ENCODE measurements around the gene OR6K2.
"Not testable (repeated sequence)": the region's sequence is repeated elsewhere in the genome, so short reads cannot be mapped to it uniquely, and the experiment has no call there.

Gene OR6K2

GRCh38 chr1:158691907-158692306, 8.5 kb downstream of the OR6K2 start:
- ATAC-seq (no peak), DNase-seq (no peak)
- no peak overlapping the region for H3K4me3 Mint-ChIP-seq
- peaks cover 13% of the 10 kb centered on the region for H3K27me3 Mint-ChIP-seq
- H3K27ac Mint-ChIP-seq, result no peak overlapping the region
- H3K4me1 Mint-ChIP-seq, result no peaks in the 10 kb centered on the region
- H3K9me3 Mint-ChIP-seq, result peaks cover 4% of the 10 kb centered on the region
- H3K36me3 Mint-ChIP-seq (ENCODE audit: low read depth), result no peaks in the 10 kb centered on the region

DNA sequence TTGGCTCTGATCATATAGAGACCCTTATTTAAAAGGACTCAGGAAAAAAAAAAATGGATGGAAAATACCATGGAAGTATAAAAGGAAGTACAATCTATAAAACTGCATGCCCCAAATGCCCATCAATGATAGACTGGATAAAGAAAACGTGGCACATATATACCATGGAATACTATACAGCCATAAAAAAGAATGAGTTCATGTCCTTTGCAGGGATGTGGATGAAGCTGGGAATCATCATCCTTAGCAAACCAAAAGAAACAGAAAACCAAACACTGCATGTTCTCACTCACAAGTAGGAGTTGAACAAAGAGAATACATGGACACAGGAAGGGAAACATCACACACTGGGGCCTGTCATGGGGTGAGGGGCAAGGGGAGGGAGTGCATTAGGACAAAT, 9.3 kb downstream of the OR6K2 start:
- not testable (repeated sequence) for H3K27ac Mint-ChIP-seq, H3K9me3 Mint-ChIP-seq, ATAC-seq

GRCh38 chr1:158689875-158690274, 10.6 kb downstream of the OR6K2 start:
- H3K9me3 Mint-ChIP-seq, result peaks cover 4% of the 10 kb centered on the region
- H3K36me3 Mint-ChIP-seq (ENCODE audit: low read depth), result no peaks in the 10 kb centered on the region
- H3K27ac Mint-ChIP-seq, result no peak overlapping the region
- no peaks in the 10 kb centered on the region for H3K4me1 Mint-ChIP-seq
- DNase-seq, result no peak
- H3K4me3 Mint-ChIP-seq, result no peak overlapping the region
- peaks cover 17% of the 10 kb centered on the region for H3K27me3 Mint-ChIP-seq
- no peak for ATAC-seq

More for the DNA sequence above, 9.3 kb downstream of the OR6K2 start:
- H3K27me3 Mint-ChIP-seq, result peaks cover 16% of the 10 kb centered on the region
- not testable (repeated sequence) for H3K4me3 Mint-ChIP-seq; H3K4me1 Mint-ChIP-seq; H3K36me3 Mint-ChIP-seq (ENCODE audit: low read depth); DNase-seq

DNA sequence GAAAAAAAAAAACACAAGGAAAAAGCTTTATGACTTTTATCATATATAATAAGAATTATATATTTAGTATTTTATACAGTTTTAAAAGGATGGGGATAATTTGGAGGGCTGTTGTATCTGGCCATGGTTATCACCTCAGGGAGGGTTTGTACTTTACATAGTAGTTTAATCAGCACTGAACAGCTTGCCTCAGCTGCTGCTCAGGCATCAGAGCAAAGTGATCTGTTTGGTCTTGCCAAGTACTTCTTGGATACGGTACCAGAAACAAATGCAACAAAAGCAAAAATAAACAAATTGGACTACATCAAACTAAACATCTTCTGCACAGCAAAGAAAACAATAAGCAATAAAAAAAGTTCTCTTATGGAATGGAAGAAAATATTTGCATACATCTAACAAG, 11.3 kb downstream of the OR6K2 start:
- Mint-ChIP-seq H3K9me3 (peaks cover 4% of the 10 kb centered on the region), H3K4me3 (no peak overlapping the region), H3K36me3 (ENCODE audit: low read depth) (no peaks in the 10 kb centered on the region), H3K27ac (no peak overlapping the region), H3K4me1 (no peaks in the 10 kb centered on the region), H3K27me3 (peaks cover 18% of the 10 kb centered on the region)
- ATAC-seq (no peak), DNase-seq (no peak)

GRCh38 chr1:158688343-158688742, 12.1 kb downstream of the OR6K2 start:
- not testable (repeated sequence) for H3K27ac Mint-ChIP-seq; H3K36me3 Mint-ChIP-seq (ENCODE audit: low read depth); ATAC-seq; H3K4me1 Mint-ChIP-seq; DNase-seq; H3K9me3 Mint-ChIP-seq; H3K4me3 Mint-ChIP-seq
- peaks cover 20% of the 10 kb centered on the region for H3K27me3 Mint-ChIP-seq

GRCh38 chr1:158687037-158687436, 13.4 kb downstream of the OR6K2 start:
- no peak overlapping the region for H3K27ac Mint-ChIP-seq
- peaks cover 24% of the 10 kb centered on the region for H3K27me3 Mint-ChIP-seq
- H3K36me3 Mint-ChIP-seq (ENCODE audit: low read depth), result no peaks in the 10 kb centered on the region
- no peaks in the 10 kb centered on the region for H3K4me1 Mint-ChIP-seq
- no peak for DNase-seq
- H3K9me3 Mint-ChIP-seq, result peaks cover 4% of the 10 kb centered on the region
- H3K4me3 Mint-ChIP-seq, result no peak overlapping the region
- ATAC-seq, result no peak

DNA sequence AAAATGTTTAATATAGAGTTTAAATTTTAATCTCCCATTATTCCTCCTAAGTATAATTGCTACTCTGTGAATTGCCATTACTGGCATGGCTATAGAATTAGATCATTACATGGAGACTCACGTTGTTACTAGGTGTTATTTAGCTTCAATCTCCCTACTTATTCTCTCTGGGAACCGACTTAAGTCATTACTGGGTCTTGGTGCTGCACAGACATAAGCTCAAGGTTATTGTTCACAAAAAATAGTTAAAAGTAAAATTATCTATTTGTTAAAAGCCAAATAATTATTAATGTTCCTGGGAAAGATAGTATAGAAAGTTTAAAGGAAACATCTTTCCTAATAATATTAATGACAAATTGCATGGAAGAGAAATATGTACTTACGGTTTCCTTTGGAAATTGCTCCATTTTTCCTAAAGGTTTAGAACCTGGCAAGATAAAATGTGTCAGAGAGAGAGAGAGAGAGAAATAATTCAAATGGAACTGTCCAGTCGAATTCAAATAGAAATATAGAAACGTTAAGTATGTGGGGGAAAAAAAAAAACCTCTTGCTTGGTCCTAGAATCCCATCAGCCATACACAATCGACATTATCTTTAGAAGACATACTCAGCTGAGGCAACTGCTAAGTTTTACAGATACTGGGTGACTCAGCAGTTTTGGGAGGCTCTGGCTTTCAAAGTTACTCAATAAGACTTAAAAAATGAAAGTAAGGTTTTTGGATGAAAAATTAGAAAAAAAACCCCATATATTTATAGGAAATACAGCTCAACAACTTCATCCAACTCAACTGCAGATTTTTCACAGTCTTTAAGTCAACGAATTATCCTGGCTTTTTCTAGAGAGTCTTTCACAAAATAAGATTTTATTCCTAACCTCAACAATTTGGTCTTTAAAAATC, 14.1 kb downstream of the OR6K2 start, which contains the start of gene SPTA1:
Gene SPTA1 (minus strand): TSS at position 605 of the 899 bp plus-strand sequence. CDS start 198 bp downstream, at position 407.
- Mint-ChIP-seq H3K4me1 (no peaks in the 10 kb centered on the region), H3K27me3 (peaks cover 24% of the 10 kb centered on the region), H3K4me3 (no peak within 1 kb of the TSS), H3K27ac (no peak within 1 kb of the TSS), H3K36me3 (ENCODE audit: low read depth) (no peaks in the 10 kb centered on the region), H3K9me3 (peaks cover 4% of the 10 kb centered on the region)
- DNase-seq (no peak), ATAC-seq (no peak)

DNA sequence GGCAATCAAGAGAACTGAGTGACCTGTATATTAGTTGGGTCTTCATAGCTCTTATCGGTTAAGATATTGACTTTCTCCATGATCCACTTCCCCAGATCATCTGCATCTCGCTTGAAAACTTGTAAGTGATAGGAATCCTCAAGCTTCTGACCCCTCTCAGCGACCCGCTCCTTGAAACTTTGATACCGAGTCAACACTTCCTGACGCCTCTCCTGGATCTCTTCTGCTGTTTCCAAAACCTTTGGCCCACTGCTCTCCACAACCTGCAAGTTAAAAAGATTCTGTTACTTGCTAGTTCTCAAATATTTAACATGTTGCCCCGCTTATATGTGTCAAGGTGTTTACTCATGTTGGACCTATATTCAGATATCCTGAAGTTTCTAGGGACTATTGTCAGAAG, 15.4 kb downstream of the OR6K2 start:
- Mint-ChIP-seq H3K9me3 (no peaks in the 10 kb centered on the region), H3K4me3 (no peak overlapping the region), H3K27ac (no peak overlapping the region), H3K4me1 (no peaks in the 10 kb centered on the region), H3K36me3 (ENCODE audit: low read depth) (no peaks in the 10 kb centered on the region), H3K27me3 (peaks cover 22% of the 10 kb centered on the region)
- ATAC-seq (no peak), DNase-seq (no peak)

- H3K27me3 Mint-ChIP-seq, result peaks cover 16% of the 10 kb centered on the region
- H3K9me3 Mint-ChIP-seq, result no peaks in the 10 kb centered on the region
- H3K36me3 Mint-ChIP-seq (ENCODE audit: low read depth), result no peaks in the 10 kb centered on the region
- ATAC-seq (no peak), DNase-seq (no peak)
- H3K4me3 Mint-ChIP-seq, result no peak overlapping the region
- no peaks in the 10 kb centered on the region for H3K4me1 Mint-ChIP-seq
- H3K27ac Mint-ChIP-seq, result no peak overlapping the region
Measured at GRCh38 chr1:158681606-158682005, 18.8 kb downstream of the OR6K2 start.

- DNase-seq, result no peak
- H3K4me1 Mint-ChIP-seq, result peaks cover 2% of the 10 kb centered on the region
- H3K4me3 Mint-ChIP-seq, result no peak overlapping the region
- H3K36me3 Mint-ChIP-seq (ENCODE audit: low read depth), result no peaks in the 10 kb centered on the region
- no peaks in the 10 kb centered on the region for H3K9me3 Mint-ChIP-seq
- no peak overlapping the region for H3K27ac Mint-ChIP-seq
- no peak for ATAC-seq
- peaks cover 8% of the 10 kb centered on the region for H3K27me3 Mint-ChIP-seq
Measured at GRCh38 chr1:158679289-158679688, 21.2 kb downstream of the OR6K2 start.

- Mint-ChIP-seq H3K9me3 (no peaks in the 10 kb centered on the region), H3K36me3 (ENCODE audit: low read depth) (no peaks in the 10 kb centered on the region), H3K27ac (no peak overlapping the region), H3K27me3 (peaks cover 6% of the 10 kb centered on the region), H3K4me3 (no peak overlapping the region), H3K4me1 (peaks cover 2% of the 10 kb centered on the region)
- ATAC-seq (no peak), DNase-seq (no peak)
Measured at GRCh38 chr1:158675563-158676323, 24.7 kb downstream of the OR6K2 start.

DNA sequence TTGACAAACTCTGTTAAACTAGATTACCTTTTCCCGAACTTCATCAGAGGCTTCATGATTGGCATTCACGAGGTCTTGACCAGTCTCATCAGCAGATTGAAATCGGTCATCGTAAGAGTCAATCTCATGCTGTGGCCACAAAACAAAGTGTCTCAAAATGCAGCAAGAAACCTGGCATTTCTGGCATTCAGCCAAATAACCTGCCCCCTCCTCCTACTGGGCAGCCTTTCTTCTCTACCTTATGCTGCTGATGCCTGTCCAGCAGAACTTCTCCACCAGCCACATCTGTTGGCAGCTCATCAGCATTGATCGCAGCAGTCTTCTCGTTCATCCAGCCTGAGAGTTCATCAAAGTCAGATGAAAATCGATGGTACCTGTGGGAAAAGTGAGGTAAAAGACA, 26.1 kb downstream of the OR6K2 start:
- H3K9me3 Mint-ChIP-seq, result no peaks in the 10 kb centered on the region
- H3K36me3 Mint-ChIP-seq (ENCODE audit: low read depth), result peaks cover under 1% of the 10 kb centered on the region
- H3K27ac Mint-ChIP-seq, result no peak overlapping the region
- no peak overlapping the region for H3K4me3 Mint-ChIP-seq
- peaks cover 6% of the 10 kb centered on the region for H3K27me3 Mint-ChIP-seq
- H3K4me1 Mint-ChIP-seq, result peaks cover 2% of the 10 kb centered on the region
- DNase-seq, result no peak
- ATAC-seq, result no peak

DNA sequence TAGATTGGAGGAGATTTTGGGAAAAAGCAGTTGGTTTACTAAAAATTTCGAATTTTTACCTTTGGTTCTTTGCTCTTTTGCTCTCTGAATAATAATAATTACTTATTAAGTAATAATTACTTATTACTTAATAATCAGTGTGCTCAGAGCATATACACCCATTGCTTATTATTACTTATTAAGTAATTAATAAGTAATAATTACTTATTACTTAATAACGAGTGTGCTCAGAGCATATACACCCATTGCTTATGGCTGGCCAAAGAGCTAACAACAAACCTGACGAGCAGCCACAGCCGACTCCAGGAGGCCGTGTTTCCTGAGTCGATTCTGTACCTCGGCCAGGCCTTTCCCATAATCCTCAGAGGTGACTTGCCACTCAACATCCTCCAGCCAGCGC, 34.4 kb downstream of the OR6K2 start:
- no peak for DNase-seq
- Mint-ChIP-seq H3K27ac (no peak overlapping the region), H3K4me1 (no peaks in the 10 kb centered on the region), H3K9me3 (no peaks in the 10 kb centered on the region), H3K4me3 (no peak overlapping the region), H3K36me3 (ENCODE audit: low read depth) (peaks cover 2% of the 10 kb centered on the region), H3K27me3 (peaks cover 4% of the 10 kb centered on the region)
- ATAC-seq, result no peak

- Mint-ChIP-seq H3K27ac (no peak overlapping the region), H3K27me3 (peaks cover 3% of the 10 kb centered on the region), H3K4me3 (no peak overlapping the region), H3K9me3 (no peaks in the 10 kb centered on the region), H3K36me3 (ENCODE audit: low read depth) (no peaks in the 10 kb centered on the region), H3K4me1 (peaks cover 13% of the 10 kb centered on the region)
- DNase-seq (no peak), ATAC-seq (no peak)
Measured at GRCh38 chr1:158654571-158654970, 45.9 kb downstream of the OR6K2 start.

GRCh38 chr1:158654086-158654485, 46.4 kb downstream of the OR6K2 start:
- peaks cover 13% of the 10 kb centered on the region for H3K4me1 Mint-ChIP-seq
- H3K27me3 Mint-ChIP-seq, result peaks cover 3% of the 10 kb centered on the region
- no peaks in the 10 kb centered on the region for H3K9me3 Mint-ChIP-seq
- ATAC-seq (no peak), DNase-seq (no peak)
- no peak overlapping the region for H3K4me3 Mint-ChIP-seq
- H3K36me3 Mint-ChIP-seq (ENCODE audit: low read depth), result no peaks in the 10 kb centered on the region
- H3K27ac Mint-ChIP-seq, result no peak overlapping the region

Data from activated naive CD8-positive, alpha-beta T cell treated with anti-CD3 and anti-CD28 coated beads, Interleukin-2, amount 50 U/mL, for 24 hours (primary cell).